ENCODE measurements around the gene CDKN2B. TPM values are rescaled to one million over a fixed set of nuclear protein-coding genes. Genes with fewer than 3 reads are reported as not detected.

Gene CDKN2B
- total RNA-seq, 2 experiments from 2014 or later = 2.0 to 3.7 TPM

GRCh38 chr9:22053178-22053577 lies 44.1 kb upstream of the CDKN2B start:
- DNase-seq (ENCODE audit: low spot score) = no peak
- Histone ChIP-seq H3K27ac (ENCODE audit: low read depth, low read length, poor library complexity, severe bottlenecking) (no peak overlapping the region), H3K4me1 (ENCODE audit: insufficient read depth, low read length, poor library complexity, severe bottlenecking) (peaks cover 13% of the 10 kb centered on the region), H3K9me2 (ENCODE audit: insufficient read depth, low read length) (no peaks in the 10 kb centered on the region), H3K79me2 (ENCODE audit: insufficient read depth, low read depth, low read length) (no peaks in the 10 kb centered on the region), H2AFZ (ENCODE audit: low read length) (no peak overlapping the region), H4K20me1 (ENCODE audit: insufficient read depth, low read length) (no peaks in the 10 kb centered on the region), H3K9me3 (ENCODE audit: low read length) (no peaks in the 10 kb centered on the region), H3K4me3 (ENCODE audit: low read depth, low read length, poor library complexity, severe bottlenecking) (no peak overlapping the region), H3K4me2 (ENCODE audit: low read length) (no peak overlapping the region), H3K36me3 (ENCODE audit: insufficient read depth, low read length) (peaks cover 56% of the 10 kb centered on the region)
- no TSS peak for BruUV-seq (replicated peaks)
- POLR2A ChIA-PET = interaction anchor here (0.6 to 2.9 kb wide), 5 partner anchors 9 to 41 kb away, joined by 3 to 11 read pairs (median 3); no protein-coding TSS in a partner anchor
- no peak for TF ChIP-seq EZH2phosphoT487 (IDR thresholded peaks at IDR 0.05; ENCODE audit: borderline replicate concordance, low read depth, low read length)
- CTCF ChIA-PET (ENCODE audit: unreplicated experiment) = no interaction called here
- intact Hi-C loops (cut with micrococcal nuclease; ENCODE audit: unreplicated experiment) = loop anchor here (5.0 kb wide), 1 partner anchor 189 kb away; no protein-coding TSS in a partner anchor

GRCh38 chr9:22052376-22052945 lies 43.4 kb upstream of the CDKN2B start:
- no peak overlapping the region for H3K4me2 ChIP-seq (ENCODE audit: low read length)
- CTCF ChIA-PET (ENCODE audit: unreplicated experiment) = interaction anchor here (1.0 kb wide), 1 partner anchor 191 kb away, joined by 3 read pairs; no protein-coding TSS in a partner anchor
- no TSS peak for BruUV-seq (replicated peaks)
- H3K4me1 ChIP-seq (ENCODE audit: insufficient read depth, low read length, poor library complexity, severe bottlenecking) = peaks cover 13% of the 10 kb centered on the region
- peaks cover 49% of the 10 kb centered on the region for H3K36me3 ChIP-seq (ENCODE audit: insufficient read depth, low read length)
- no peak overlapping the region for H2AFZ ChIP-seq (ENCODE audit: low read length)
- no peaks in the 10 kb centered on the region for H4K20me1 ChIP-seq (ENCODE audit: insufficient read depth, low read length)
- no peak overlapping the region for H3K4me3 ChIP-seq (ENCODE audit: low read depth, low read length, poor library complexity, severe bottlenecking)
- no peaks in the 10 kb centered on the region for H3K9me2 ChIP-seq (ENCODE audit: insufficient read depth, low read length)
- H3K9me3 ChIP-seq (ENCODE audit: low read length) = no peaks in the 10 kb centered on the region
- no peak for DNase-seq (ENCODE audit: low spot score)
- no peaks in the 10 kb centered on the region for H3K79me2 ChIP-seq (ENCODE audit: insufficient read depth, low read depth, low read length)
- intact Hi-C loops (cut with micrococcal nuclease; ENCODE audit: unreplicated experiment) = loop anchor here (5.0 kb wide), 1 partner anchor 190 kb away; no protein-coding TSS in a partner anchor
- TF ChIP-seq CTCF (conservative IDR thresholded peaks at IDR 0.05; ENCODE audit: low read length) = no peak
- POLR2A ChIA-PET = interaction anchor here (1.5 to 2.9 kb wide), 2 partner anchors 8 to 15 kb away, joined by 4 to 11 read pairs; no protein-coding TSS in a partner anchor
- no peak overlapping the region for H3K27ac ChIP-seq (ENCODE audit: low read depth, low read length, poor library complexity, severe bottlenecking)

- ChIA-PET POLR2A (interaction anchor here (0.6 to 3.7 kb wide), 5 partner anchors 12 to 1005 kb away, joined by 3 to 17 read pairs (median 3); no protein-coding TSS in a partner anchor), CTCF (ENCODE audit: unreplicated experiment) (no interaction called here)
- peak overlapping the region; percentile 29 for H2AFZ ChIP-seq (ENCODE audit: low read length)
- TF ChIP-seq EZH2phosphoT487 (IDR thresholded peaks at IDR 0.05; ENCODE audit: borderline replicate concordance, low read depth, low read length) (no peak), CTCF (conservative IDR thresholded peaks at IDR 0.05; ENCODE audit: low read length) (no peak)
- H3K79me2 ChIP-seq (ENCODE audit: insufficient read depth, low read depth, low read length) = no peaks in the 10 kb centered on the region
- no TSS peak for BruUV-seq (replicated peaks)
- H3K27ac ChIP-seq (ENCODE audit: low read depth, low read length, poor library complexity, severe bottlenecking) = peak overlapping the region; percentile 16
- H3K36me3 ChIP-seq (ENCODE audit: insufficient read depth, low read length) = peaks cover 37% of the 10 kb centered on the region
- peak; percentile 67 for DNase-seq (ENCODE audit: low spot score)
- peak overlapping the region; percentile 52 for H3K4me2 ChIP-seq (ENCODE audit: low read length)
- intact Hi-C loops (cut with micrococcal nuclease; ENCODE audit: unreplicated experiment) = loop anchor here (5.0 kb wide), 1 partner anchor 191 kb away; no protein-coding TSS in a partner anchor
- H4K20me1 ChIP-seq (ENCODE audit: insufficient read depth, low read length) = no peaks in the 10 kb centered on the region
- H3K4me3 ChIP-seq (ENCODE audit: low read depth, low read length, poor library complexity, severe bottlenecking) = no peak overlapping the region
- no peaks in the 10 kb centered on the region for H3K9me2 ChIP-seq (ENCODE audit: insufficient read depth, low read length)
- H3K4me1 ChIP-seq (ENCODE audit: insufficient read depth, low read length, poor library complexity, severe bottlenecking) = peaks cover 13% of the 10 kb centered on the region
- H3K9me3 ChIP-seq (ENCODE audit: low read length) = no peaks in the 10 kb centered on the region
Observed at GRCh38 chr9:22050924-22051323, 41.8 kb upstream of the CDKN2B start.
